Common myeloid progenitor, CD34-positive (primary cell): ENCODE data around the gene FUOM.
"Not testable (repeated sequence)": the region's sequence is repeated elsewhere in the genome, so short reads cannot be mapped to it uniquely, and the experiment has no call there.

Experiments
- CTCF ChIA-PET: fragments of 350-600 bp; sonication (Branson Sonifier 250); formaldehyde crosslinking; loops from one replicate; lab custom pipeline; 2021; ENCODE audit warnings: antibody characterized with exemption; lab: Charles Lee
- POLR2A ChIA-PET: fragments of 350-600 bp; sonication (Branson Sonifier 250); formaldehyde crosslinking; loops from one replicate; lab custom pipeline; 2021; ENCODE audit warnings: antibody characterized with exemption; lab: Charles Lee
- DNase-seq, 3 donors: peaks; one replicate each; pipeline versions ENCODE4 v3.0.0 to v3.0.0-alpha.2; 2013
- H3K27ac ChIP-seq, 2 experiments: 1 replicate in 1 of 2; 2 replicates in 1 of 2; pipeline ENCODE4 v1.7.0; 2013; ENCODE audit warnings: inconsistent platforms in 2 of 2, low read length in 2 of 2, mild to moderate bottlenecking in 2 of 2, low read depth in 1 of 2, moderate library complexity in 1 of 2; ENCODE audit not compliant: severe bottlenecking in 2 of 2, insufficient read depth in 1 of 2, poor library complexity in 1 of 2
- H3K27me3 ChIP-seq, 5 experiments: replicated peaks in 2 of 5; 1 replicate in 3 of 5; 2 replicates in 2 of 5; pipeline versions ENCODE4 v1.6.1 to v1.7.0; 2013; ENCODE audit warnings: low read length in 4 of 5, mild to moderate bottlenecking in 2 of 5, moderate library complexity in 2 of 5, inconsistent platforms in 1 of 5; ENCODE audit not compliant: insufficient read depth in 5 of 5, control insufficient read depth in 4 of 5
- H3K36me3 ChIP-seq, 4 experiments: 1 replicate in 2 of 4; 2 replicates in 2 of 4; pipeline versions ENCODE4 v1.6.1 to v1.7.0; 2013; ENCODE audit warnings: low read length in 3 of 4, control low read depth in 1 of 4, mild to moderate bottlenecking in 1 of 4; ENCODE audit not compliant: control insufficient read depth in 4 of 4, insufficient read depth in 4 of 4
- H3K4me1 ChIP-seq, 4 experiments: 1 replicate in 3 of 4; 2 replicates in 1 of 4; pipeline versions ENCODE4 v1.6.1 to v1.7.1; 2013; ENCODE audit warnings: low read length in 3 of 4, mild to moderate bottlenecking in 3 of 4, control low read depth in 1 of 4, inconsistent platforms in 1 of 4, moderate library complexity in 1 of 4; ENCODE audit not compliant: control insufficient read depth in 4 of 4, insufficient read depth in 4 of 4; ENCODE audit errors: control extremely low read depth in 1 of 4
- H3K4me3 ChIP-seq, 7 experiments: 1 replicate in 4 of 7; 2 replicates in 3 of 7; pipeline versions ENCODE4 v1.5.1 to v1.7.0; 2013; ENCODE audit warnings: mild to moderate bottlenecking in 7 of 7, low read length in 6 of 7, moderate library complexity in 6 of 7, inconsistent platforms in 2 of 7, low read depth in 2 of 7, control low read depth in 1 of 7; ENCODE audit not compliant: insufficient read depth in 4 of 7, control insufficient read depth in 1 of 7; ENCODE audit errors: extremely low read depth in 1 of 7
- H3K9me3 ChIP-seq, 5 experiments: 1 replicate in 4 of 5; 2 replicates in 1 of 5; pipeline versions ENCODE4 v1.6.1 to v1.7.1; 2013; ENCODE audit warnings: low read length in 4 of 5, mild to moderate bottlenecking in 2 of 5, inconsistent platforms in 1 of 5, low read depth in 1 of 5, moderate library complexity in 1 of 5; ENCODE audit not compliant: control insufficient read depth in 4 of 5, insufficient read depth in 2 of 5; ENCODE audit errors: control extremely low read depth in 1 of 5
- WGBS: methylation state at CpG from one replicate; pipeline ENCODE4 v1.1.5; 2013; ENCODE audit not compliant: insufficient coverage; 5-methylcytosine and 5-hydroxymethylcytosine counted together

The FUOM gene

GRCh38 chr10:133326745-133327650, 30.8 kb downstream of the FUOM start:
- POLR2A ChIA-PET, result no interaction called here
- Histone ChIP-seq H3K27me3 (peaks cover 7 to 67% (median 41%) of the 10 kb centered on the region in 5 experiments), H3K36me3 (no peaks in the 10 kb centered on the region), H3K27ac (no peak overlapping the region), H3K4me3 (no peak overlapping the region), H3K9me3 (no peaks in the 10 kb centered on the region), H3K4me1 (peaks cover 0 to 24% (median 11%) of the 10 kb centered on the region in 4 experiments)
- WGBS, result 28% methylated on average over 25 of the region's 28 CpGs
- CTCF ChIA-PET, result interaction anchor here (0.9 to 1.5 kb wide), 3 partner anchors 12 to 51 kb away, joined by 3 to 4 read pairs (median 3); no protein-coding TSS in a partner anchor
- no peak for DNase-seq

GRCh38 chr10:133326223-133326551, 31.6 kb downstream of the FUOM start:
- no peaks in the 10 kb centered on the region for H3K9me3 ChIP-seq
- CTCF ChIA-PET, result interaction anchor here (1.5 kb wide), 1 partner anchor 11 kb away, joined by 4 read pairs; no protein-coding TSS in a partner anchor
- POLR2A ChIA-PET, result no interaction called here
- peak overlapping the region in 4 of 7 experiments; percentile 50 to 60 (median 56) for H3K4me3 ChIP-seq
- H3K4me1 ChIP-seq, result peaks cover 0 to 24% (median 11%) of the 10 kb centered on the region in 4 experiments
- DNase-seq, result no peak
- no peak overlapping the region for H3K27ac ChIP-seq
- no peaks in the 10 kb centered on the region for H3K36me3 ChIP-seq
- H3K27me3 ChIP-seq, result peaks cover 7 to 59% (median 35%) of the 10 kb centered on the region in 5 experiments
- WGBS, result 20% methylated on average over 1 of the region's 9 CpGs

DNA sequence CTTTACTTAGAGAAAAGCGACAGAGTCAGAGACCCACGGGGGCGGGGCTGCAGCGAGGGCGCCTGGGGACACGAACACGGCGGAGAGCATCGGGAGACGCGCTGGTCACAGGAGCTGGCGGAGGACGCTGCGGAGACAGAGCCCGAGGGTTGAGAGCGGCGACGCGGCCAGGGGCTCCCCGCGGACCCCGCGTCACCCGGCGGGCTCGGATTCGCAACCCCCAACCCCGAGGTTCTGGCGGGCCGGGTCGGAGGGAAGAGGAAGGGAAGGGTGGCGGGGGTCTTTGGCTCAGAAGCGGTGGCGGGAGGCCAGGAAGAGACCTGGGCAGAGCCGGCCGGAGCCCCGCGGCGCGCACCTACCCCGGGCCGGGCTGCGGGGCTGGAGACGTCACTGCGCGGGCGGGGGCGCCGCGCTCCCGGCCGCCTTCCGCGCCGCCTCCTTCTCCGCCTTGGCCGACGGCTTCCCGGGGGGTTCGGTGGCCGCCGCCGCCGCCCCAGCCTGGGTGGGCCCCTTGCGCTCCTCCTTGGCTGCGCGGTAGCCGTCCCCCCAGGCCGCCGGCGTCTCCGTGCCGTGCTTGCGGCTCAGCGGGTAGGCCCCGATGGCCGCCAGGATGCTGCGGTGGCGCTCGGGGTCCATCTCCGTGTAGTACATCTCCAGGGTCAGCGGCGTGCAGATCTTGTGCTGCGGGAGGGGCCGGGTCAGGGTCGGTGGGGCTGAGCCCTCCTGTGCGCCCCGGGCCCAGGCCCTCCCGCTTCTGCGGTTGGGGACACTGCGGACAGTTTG, 32.2 kb downstream of the FUOM start:
- POLR2A ChIA-PET, result no interaction called here
- 2% methylated on average over 75 of the region's 91 CpGs for WGBS
- H3K4me3 ChIP-seq, result peak overlapping the region in 4 of 7 experiments; percentile 50 to 60 (median 56)
- CTCF ChIA-PET, result interaction anchor here (1.5 to 2.3 kb wide), 2 partner anchors 11 kb away, joined by 4 to 14 read pairs; no protein-coding TSS in a partner anchor
- H3K36me3 ChIP-seq, result no peaks in the 10 kb centered on the region
- H3K9me3 ChIP-seq, result peaks cover 0 to 2% (median 0%) of the 10 kb centered on the region in 5 experiments
- no peak overlapping the region for H3K27ac ChIP-seq
- peaks cover 5 to 54% (median 29%) of the 10 kb centered on the region in 5 experiments for H3K27me3 ChIP-seq
- DNase-seq, result peak in 1 of 3 donors; percentile 39
- peaks cover 0 to 24% (median 11%) of the 10 kb centered on the region in 4 experiments for H3K4me1 ChIP-seq

DNA sequence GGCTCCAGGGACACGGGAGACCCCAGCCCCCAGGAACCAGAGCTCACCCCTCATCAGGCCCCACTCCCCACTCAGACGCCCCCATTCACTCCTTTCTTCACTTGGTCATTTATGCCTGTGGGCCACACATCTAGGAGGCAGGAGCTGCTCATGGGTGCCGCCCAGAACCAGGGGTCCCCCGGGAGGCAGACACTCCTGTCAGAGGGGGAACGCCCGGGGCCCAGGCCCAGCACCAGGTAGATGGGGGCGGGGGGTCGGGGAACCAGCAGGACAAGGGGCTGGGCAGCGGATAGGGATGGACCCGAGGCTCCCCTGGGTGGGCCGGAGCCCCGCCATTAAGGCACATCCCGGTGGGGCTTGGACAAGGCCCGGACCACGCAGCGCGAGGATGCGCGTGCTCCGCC, 33.0 kb downstream of the FUOM start:
- CTCF ChIA-PET, result interaction anchor here (2.3 kb wide), 1 partner anchor 10 kb away, joined by 14 read pairs; no protein-coding TSS in a partner anchor
- Histone ChIP-seq H3K27me3 (peaks cover 5 to 52% (median 31%) of the 10 kb centered on the region in 5 experiments), H3K4me3 (peak overlapping the region in 2 of 7 experiments; percentile 10 to 50), H3K27ac (no peak overlapping the region), H3K4me1 (peaks cover 0 to 22% (median 11%) of the 10 kb centered on the region in 4 experiments), H3K36me3 (no peaks in the 10 kb centered on the region), H3K9me3 (peaks cover 0 to 2% (median 0%) of the 10 kb centered on the region in 5 experiments)
- POLR2A ChIA-PET, result no interaction called here
- 13% methylated on average over 17 of the region's 20 CpGs for WGBS
- no peak for DNase-seq

DNA sequence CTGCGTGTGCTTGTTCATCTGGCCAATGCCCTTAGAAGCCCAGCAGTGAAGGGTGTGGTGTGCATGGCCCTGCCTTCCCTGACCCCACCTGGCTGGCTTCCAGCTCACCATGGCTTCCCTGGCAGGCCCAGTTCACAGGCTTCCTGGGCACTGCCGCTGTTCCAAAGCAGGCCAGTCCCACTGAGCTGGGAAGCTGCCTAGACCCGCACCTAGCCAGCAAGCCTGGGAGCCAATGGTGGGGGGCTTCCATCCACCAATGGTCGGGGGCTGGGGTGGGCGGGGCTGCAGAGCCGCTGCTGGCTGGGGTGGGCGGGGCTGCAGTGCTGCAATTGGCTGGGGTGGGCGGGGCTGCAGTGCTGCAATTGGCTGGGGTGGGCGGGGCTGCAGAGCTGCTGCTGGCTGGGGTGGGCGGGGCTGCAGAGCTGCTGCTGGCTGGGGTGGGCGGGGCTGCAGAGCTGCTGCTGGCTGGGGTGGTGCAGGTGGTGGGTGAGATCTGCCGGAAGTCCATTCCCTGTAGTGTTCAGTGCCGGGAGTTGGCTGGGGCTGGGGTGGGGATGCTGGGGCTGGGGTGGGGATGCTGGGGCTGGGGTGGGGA, 33.5 kb downstream of the FUOM start:
- Histone ChIP-seq H3K9me3 (peaks cover 0 to 2% (median 0%) of the 10 kb centered on the region in 5 experiments), H3K27me3 (peaks cover 5 to 55% (median 26%) of the 10 kb centered on the region in 5 experiments), H3K36me3 (no peaks in the 10 kb centered on the region), H3K4me3 (no peak overlapping the region), H3K27ac (no peak overlapping the region), H3K4me1 (peaks cover 0 to 21% (median 11%) of the 10 kb centered on the region in 4 experiments)
- peak; percentile 54 to 73 (median 70) for DNase-seq
- POLR2A ChIA-PET, result no interaction called here
- CTCF ChIA-PET, result interaction anchor here (0.6 to 2.3 kb wide), 3 partner anchors 9 to 16 kb away, joined by 3 to 14 read pairs (median 3); no protein-coding TSS in a partner anchor
- WGBS, result 49% methylated on average over 3 of the region's 13 CpGs

DNA sequence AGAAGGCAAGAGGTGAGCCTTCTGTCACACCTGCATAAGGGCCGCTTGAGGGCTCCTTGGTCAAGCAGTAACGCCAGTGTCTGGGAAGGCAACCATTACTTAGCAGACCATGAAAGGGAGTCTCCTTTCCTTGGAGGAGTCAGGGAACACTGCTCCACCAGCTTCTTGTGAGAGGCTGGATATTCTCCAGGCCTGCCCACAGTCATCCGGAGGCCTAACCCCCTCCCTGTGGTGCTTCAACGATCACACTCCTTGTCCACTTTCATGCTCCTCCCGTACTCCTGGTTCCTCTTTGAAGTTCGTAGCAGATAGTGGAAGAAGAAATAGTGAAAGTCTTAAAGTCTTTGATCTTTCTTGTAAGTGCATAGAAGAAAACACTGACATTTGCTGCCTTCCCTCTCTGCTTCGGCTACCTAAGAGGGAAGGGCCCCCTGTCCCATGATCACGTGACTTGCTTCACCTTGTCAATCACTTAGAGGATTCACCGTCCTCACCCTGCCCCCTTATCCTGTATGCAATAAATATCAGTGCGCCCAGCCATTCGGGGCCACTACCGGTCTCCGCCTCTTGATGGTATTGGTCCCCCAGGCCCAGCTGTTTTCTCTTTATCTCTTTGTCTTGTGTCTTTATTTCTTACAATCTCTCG, 35.6 kb downstream of the FUOM start:
- POLR2A ChIA-PET, H3K27ac ChIP-seq, H3K4me3 ChIP-seq, H3K9me3 ChIP-seq, DNase-seq, H3K36me3 ChIP-seq: not testable (repeated sequence)
- H3K27me3 ChIP-seq, result peaks cover 5 to 38% (median 12%) of the 10 kb centered on the region in 5 experiments
- CTCF ChIA-PET, result interaction anchor here (0.5 to 2.5 kb wide), 4 partner anchors 7 to 15 kb away, joined by 3 to 11 read pairs (median 5); no protein-coding TSS in a partner anchor
- 100% methylated on average over 1 of the region's 14 CpGs for WGBS
- peaks cover 0 to 26% (median 12%) of the 10 kb centered on the region in 4 experiments for H3K4me1 ChIP-seq
